CD4-positive, alpha-beta T cell (primary cell): ENCODE results near the gene SMIM38. TPM values are rescaled to one million over a fixed set of nuclear protein-coding genes. Genes with fewer than 3 reads are reported as not detected.

Experiments
- ATAC-seq: fragments of 200-7000 bp; cut with Tn5 transposase; one replicate; pipeline ENCODE4 v1.10.0; 2022; ENCODE audit warnings: mild to moderate bottlenecking; ENCODE audit not compliant: poor library complexity
- CTCF ChIA-PET: fragments of 350-600 bp; sonication (Branson Sonifier 250); formaldehyde crosslinking; loops from one replicate; lab custom pipeline; 2021; ENCODE audit warnings: antibody characterized with exemption, inconsistent platforms; lab: Charles Lee
- POLR2A ChIA-PET: fragments of 350-600 bp; sonication (Branson Sonifier 250); formaldehyde crosslinking; loops from one replicate; lab custom pipeline; 2021; ENCODE audit warnings: antibody characterized with exemption, inconsistent platforms; lab: Charles Lee
- DNase-seq, 14 experiments: peaks; one replicate each; pipeline ENCODE4 v3.0.0-alpha.2; 2013 to 2020; ENCODE audit warnings: mixed read lengths in 2 of 14
- H3K27ac ChIP-seq, 2 donors: one replicate each; pipeline versions ENCODE4 v1.5.1 to v1.7.0; 2013; ENCODE audit warnings: low read length in 2 of 2, low read depth in 1 of 2, mild to moderate bottlenecking in 1 of 2
- H3K27me3 ChIP-seq, 2 experiments: 1 replicate in 1 of 2; 2 replicates in 1 of 2; pipeline versions ENCODE4 v1.6.1 to v1.7.0; 2013; ENCODE audit warnings: low read length in 2 of 2, control low read depth in 1 of 2, mild to moderate bottlenecking in 1 of 2, moderate library complexity in 1 of 2; ENCODE audit not compliant: insufficient read depth in 2 of 2, control insufficient read depth in 1 of 2
- H3K36me3 ChIP-seq: one replicate; pipeline ENCODE4 v1.6.1; 2013; ENCODE audit warnings: low read length, control low read depth; ENCODE audit not compliant: insufficient read depth
- H3K4me1 ChIP-seq: one replicate; pipeline ENCODE4 v1.6.1; 2013; ENCODE audit warnings: low read length, control low read depth; ENCODE audit not compliant: insufficient read depth
- H3K4me3 ChIP-seq: one replicate; pipeline ENCODE4 v1.5.1; 2013; ENCODE audit warnings: mild to moderate bottlenecking, low read length, moderate library complexity
- H3K9me3 ChIP-seq, 2 experiments: 1 replicate in 1 of 2; 2 replicates in 1 of 2; pipeline versions ENCODE4 v1.6.1 to v1.7.0; 2013; ENCODE audit warnings: low read length in 2 of 2, mild to moderate bottlenecking in 2 of 2, control low read depth in 1 of 2, moderate library complexity in 1 of 2; ENCODE audit not compliant: control insufficient read depth in 1 of 2, insufficient read depth in 1 of 2
- H3K27ac Mint-ChIP-seq: one replicate; pipeline ENCODE4 v1.8.0; 2020; ENCODE audit warnings: mixed read lengths
- H3K27me3 Mint-ChIP-seq: one replicate; pipeline ENCODE4 v1.8.0; 2021; ENCODE audit warnings: mixed read lengths
- H3K36me3 Mint-ChIP-seq: one replicate; pipeline ENCODE4 v1.8.0; 2021; ENCODE audit warnings: low read depth, mixed read lengths
- H3K4me1 Mint-ChIP-seq: one replicate; pipeline ENCODE4 v1.8.0; 2021; ENCODE audit warnings: low read depth, mixed read lengths
- H3K4me3 Mint-ChIP-seq: one replicate; pipeline ENCODE4 v1.8.0; 2020; ENCODE audit warnings: mild to moderate bottlenecking, mixed read lengths
- H3K9me3 Mint-ChIP-seq: one replicate; pipeline ENCODE4 v1.8.0; 2020; ENCODE audit warnings: mixed read lengths
- CTCF ChIP-seq: fragments of 200-600 bp; IDR thresholded peaks from one replicate; pipeline ENCODE4 v1.8.0; 2022; ENCODE audit warnings: antibody characterized with exemption, mild to moderate bottlenecking
- intact Hi-C, 2 experiments: fragments of 100-400 bp; cut with DNase I in 1 of 2; cut with micrococcal nuclease in 1 of 2; formaldehyde crosslinking; loops; one replicate each; pipeline versions ENCODE4 v1.15.1 to v1.9.0; 2023 to 2025; cut with DNase I, micrococcal nuclease
- total RNA-seq, 174 experiments: library from RNA in 2 of 174; stranded (reverse) in 2 of 174; gene quantifications; one replicate each; pipeline ENCODE4 v1.2.3 and lab custom pipeline; 2021 to 2026

The SMIM38 gene
- total RNA-seq, 2 experiments from 2014 or later, result 0.08 to 0.30 TPM

- Mint-ChIP-seq H3K9me3 (peaks cover 4% of the 10 kb centered on the region), H3K27me3 (peaks cover 5% of the 10 kb centered on the region), H3K36me3 (no peaks in the 10 kb centered on the region), H3K27ac (no peak overlapping the region), H3K4me3 (no peak overlapping the region), H3K4me1 (no peaks in the 10 kb centered on the region)
- no peak for TF ChIP-seq CTCF
- H3K4me3 ChIP-seq, result no peak overlapping the region
- H3K9me3 ChIP-seq, result peaks cover 5% of the 10 kb centered on the region in 2 experiments
- ChIA-PET CTCF (no interaction called here), POLR2A (no interaction called here)
- no peak overlapping the region for H3K27ac ChIP-seq
- ATAC-seq (no peak), DNase-seq (no peak)
- intact Hi-C loops, result no loop called here
- H3K36me3 ChIP-seq, result no peaks in the 10 kb centered on the region
- H3K27me3 ChIP-seq, result peaks cover 0 to 2% of the 10 kb centered on the region in 2 experiments
- no peaks in the 10 kb centered on the region for H3K4me1 ChIP-seq
These were observed 8.1 kb downstream of the SMIM38 start for GRCh38 chr11:69163842-69164241.

- Histone ChIP-seq H3K36me3 (no peaks in the 10 kb centered on the region), H3K4me3 (no peak overlapping the region), H3K9me3 (peaks cover 5% of the 10 kb centered on the region in 2 experiments), H3K4me1 (no peaks in the 10 kb centered on the region), H3K27me3 (peaks cover 0 to 2% of the 10 kb centered on the region in 2 experiments), H3K27ac (no peak overlapping the region)
- Mint-ChIP-seq H3K27me3 (peaks cover under 1% of the 10 kb centered on the region), H3K4me1 (no peaks in the 10 kb centered on the region), H3K36me3 (no peaks in the 10 kb centered on the region), H3K9me3 (peaks cover 4% of the 10 kb centered on the region), H3K27ac (no peak overlapping the region), H3K4me3 (no peak overlapping the region)
- ChIA-PET POLR2A (no interaction called here), CTCF (no interaction called here)
- intact Hi-C loops, result no loop called here
- no peak for TF ChIP-seq CTCF
- no peak for DNase-seq
- ATAC-seq, result no peak
These were observed 9.1 kb downstream of the SMIM38 start for GRCh38 chr11:69164824-69165223.

- H3K36me3 ChIP-seq, result no peaks in the 10 kb centered on the region
- H3K27me3 Mint-ChIP-seq, result no peaks in the 10 kb centered on the region
- TF ChIP-seq CTCF, result no peak
- no peaks in the 10 kb centered on the region for H3K4me1 ChIP-seq
- ATAC-seq (no peak), DNase-seq (no peak)
- ChIA-PET CTCF (no interaction called here), POLR2A (no interaction called here)
- no peak overlapping the region for H3K27ac Mint-ChIP-seq
- no peaks in the 10 kb centered on the region for H3K4me1 Mint-ChIP-seq
- peaks cover 4% of the 10 kb centered on the region for H3K9me3 Mint-ChIP-seq
- no peaks in the 10 kb centered on the region for H3K36me3 Mint-ChIP-seq
- H3K27me3 ChIP-seq, result peaks cover 0 to 2% of the 10 kb centered on the region in 2 experiments
- intact Hi-C loops, result no loop called here
- H3K4me3 ChIP-seq, result no peak overlapping the region
- H3K27ac ChIP-seq, result no peak overlapping the region
- no peak overlapping the region for H3K4me3 Mint-ChIP-seq
- peaks cover 5% of the 10 kb centered on the region in 2 experiments for H3K9me3 ChIP-seq
These were observed 10.0 kb downstream of the SMIM38 start for GRCh38 chr11:69165775-69166174.
